GM12872 (cell line): ENCODE results near the gene NBEAL2.

Experiments
- TF ChIP-seq, protein P1 (sequence below): IDR thresholded peaks from 3 replicates; pipeline ENCODE4 v1.5.1; 2011; ENCODE audit warnings: low read depth, mild to moderate bottlenecking, low read length, moderate library complexity; ENCODE audit not compliant: insufficient read depth

Gene NBEAL2

DNA sequence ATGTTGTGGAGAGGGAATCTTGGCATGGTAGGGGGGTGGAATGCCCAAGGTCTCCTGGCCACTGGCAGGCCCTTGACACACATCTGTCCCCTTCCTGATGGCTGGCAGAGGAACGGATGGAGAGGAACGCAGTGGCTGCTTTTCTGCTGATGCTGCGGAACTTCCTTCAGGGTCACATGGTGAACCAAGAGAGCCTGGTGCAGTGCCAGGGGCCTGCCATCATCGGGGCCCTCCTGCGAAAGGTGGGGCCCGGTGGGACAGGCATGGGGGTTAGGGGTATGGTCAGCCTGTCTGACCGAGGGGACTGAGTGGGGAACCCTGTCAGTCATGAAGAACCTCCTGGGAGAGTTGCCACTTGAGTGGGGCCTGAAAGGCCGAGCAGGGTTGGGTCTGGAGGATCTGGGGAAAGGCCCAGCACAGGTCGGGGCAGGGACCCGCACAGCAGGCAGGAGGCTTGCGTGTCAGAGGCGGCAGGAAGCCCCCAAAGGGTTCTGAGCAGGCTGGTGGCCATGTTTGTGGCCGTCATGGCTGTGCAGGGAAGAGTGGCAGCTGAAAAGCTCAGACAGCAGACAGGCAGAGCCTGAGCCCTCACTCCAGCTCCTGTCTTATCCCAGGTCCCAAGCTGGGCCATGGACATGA lies 18.1 kb downstream of the NBEAL2 start:
- TF ChIP-seq, protein P1, sequence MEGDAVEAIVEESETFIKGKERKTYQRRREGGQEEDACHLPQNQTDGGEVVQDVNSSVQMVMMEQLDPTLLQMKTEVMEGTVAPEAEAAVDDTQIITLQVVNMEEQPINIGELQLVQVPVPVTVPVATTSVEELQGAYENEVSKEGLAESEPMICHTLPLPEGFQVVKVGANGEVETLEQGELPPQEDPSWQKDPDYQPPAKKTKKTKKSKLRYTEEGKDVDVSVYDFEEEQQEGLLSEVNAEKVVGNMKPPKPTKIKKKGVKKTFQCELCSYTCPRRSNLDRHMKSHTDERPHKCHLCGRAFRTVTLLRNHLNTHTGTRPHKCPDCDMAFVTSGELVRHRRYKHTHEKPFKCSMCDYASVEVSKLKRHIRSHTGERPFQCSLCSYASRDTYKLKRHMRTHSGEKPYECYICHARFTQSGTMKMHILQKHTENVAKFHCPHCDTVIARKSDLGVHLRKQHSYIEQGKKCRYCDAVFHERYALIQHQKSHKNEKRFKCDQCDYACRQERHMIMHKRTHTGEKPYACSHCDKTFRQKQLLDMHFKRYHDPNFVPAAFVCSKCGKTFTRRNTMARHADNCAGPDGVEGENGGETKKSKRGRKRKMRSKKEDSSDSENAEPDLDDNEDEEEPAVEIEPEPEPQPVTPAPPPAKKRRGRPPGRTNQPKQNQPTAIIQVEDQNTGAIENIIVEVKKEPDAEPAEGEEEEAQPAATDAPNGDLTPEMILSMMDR = no peak

DNA sequence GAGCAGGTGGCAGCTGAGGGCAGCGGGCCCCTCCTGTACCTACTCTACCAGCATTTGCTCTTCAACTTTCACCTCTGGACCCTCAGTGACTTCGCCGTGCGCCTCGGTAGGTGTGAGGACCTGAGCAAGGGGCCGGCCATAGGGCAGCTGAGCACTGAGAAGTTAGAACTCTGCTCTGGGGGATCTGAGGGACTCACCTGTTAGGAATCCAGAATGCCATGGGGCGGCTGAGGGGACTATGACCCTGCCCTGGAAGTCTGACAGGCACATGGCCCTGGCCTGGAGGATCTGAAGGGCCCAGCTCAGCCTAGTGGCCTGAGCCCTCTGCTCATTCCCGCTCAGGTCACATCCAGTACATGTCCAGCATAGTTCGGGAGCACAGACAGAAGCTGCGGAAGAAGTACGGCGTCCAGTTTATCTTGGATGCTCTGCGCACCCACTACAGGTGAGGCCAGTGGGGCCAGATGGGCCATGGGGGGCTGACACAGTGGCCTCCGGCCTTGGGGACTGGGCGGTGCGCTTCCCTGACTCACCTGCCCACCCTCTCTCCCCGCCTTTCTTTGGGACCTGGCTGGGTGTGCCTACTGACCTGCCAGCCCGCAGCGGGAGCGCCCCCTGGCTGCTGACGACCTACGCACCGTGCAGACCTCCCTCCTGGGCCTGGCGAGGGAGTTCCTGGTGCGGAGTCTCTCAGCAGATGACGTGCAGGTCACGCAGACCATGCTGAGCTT lies 18.8 kb downstream of the NBEAL2 start:
- TF ChIP-seq, protein P1 = peak; percentile 89

DNA sequence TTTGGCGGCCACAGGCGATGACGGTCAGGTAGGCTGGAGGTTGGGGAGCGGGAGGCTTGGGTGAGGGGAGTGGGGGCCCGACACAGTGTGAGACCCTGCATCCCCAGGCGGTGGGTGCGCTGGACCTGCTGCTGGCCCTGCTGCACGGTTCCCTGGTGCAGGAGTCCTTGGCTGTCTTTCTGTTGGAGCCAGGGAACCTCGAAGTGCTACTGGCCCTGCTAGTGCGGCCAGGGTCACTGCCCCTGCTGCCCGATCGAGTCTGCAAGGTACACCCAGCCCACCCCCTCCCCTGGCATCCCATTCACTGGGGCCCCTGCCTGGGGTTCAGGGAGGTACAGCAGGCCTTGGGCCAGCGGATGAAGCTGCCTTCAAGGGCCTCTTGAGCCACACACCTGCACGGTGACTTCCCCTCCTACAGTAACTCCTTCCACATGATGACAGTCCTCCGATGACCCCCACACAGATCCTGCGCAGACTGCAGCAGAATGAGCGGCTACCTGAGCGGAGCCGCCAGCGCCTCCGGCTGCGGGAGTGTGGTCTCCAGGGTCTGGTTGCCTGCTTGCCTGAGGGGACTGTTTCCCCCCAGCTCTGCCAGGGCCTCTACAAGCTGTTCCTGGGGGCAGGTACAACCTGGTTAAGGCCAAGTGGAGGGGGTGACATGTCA lies 19.5 kb downstream of the NBEAL2 start:
- TF ChIP-seq, protein P1 = no peak

DNA sequence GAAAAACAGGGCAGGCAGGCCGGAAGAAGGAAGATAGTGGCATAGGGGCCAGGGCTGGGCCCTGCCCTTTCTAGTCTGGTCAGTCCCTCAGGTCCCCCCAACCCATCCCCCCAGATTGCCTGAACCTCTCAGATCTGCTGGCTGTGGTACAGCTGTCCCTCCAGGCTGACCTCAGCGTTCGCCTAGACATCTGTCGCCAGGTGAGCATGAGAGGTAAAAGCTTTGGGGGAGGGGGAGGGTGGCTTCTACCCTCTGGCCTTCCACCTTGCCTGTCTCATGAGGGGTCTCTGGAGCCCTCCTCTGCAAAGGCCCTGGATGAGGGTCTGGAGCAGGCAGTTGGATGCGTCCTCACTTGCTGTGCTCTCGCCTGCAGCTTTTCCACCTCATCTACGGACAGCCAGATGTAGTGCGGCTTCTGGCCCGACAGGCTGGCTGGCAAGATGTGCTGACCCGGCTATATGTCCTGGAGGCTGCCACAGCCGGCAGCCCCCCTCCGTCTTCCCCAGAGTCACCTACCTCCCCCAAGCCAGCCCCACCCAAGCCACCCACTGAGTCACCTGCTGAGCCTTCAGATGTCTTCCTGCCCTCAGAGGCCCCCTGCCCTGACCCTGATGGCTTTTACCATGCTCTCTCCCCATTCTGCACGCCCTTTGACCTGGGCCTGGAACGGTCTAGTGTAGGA lies 20.2 kb downstream of the NBEAL2 start:
- TF ChIP-seq, protein P1 = no peak

DNA sequence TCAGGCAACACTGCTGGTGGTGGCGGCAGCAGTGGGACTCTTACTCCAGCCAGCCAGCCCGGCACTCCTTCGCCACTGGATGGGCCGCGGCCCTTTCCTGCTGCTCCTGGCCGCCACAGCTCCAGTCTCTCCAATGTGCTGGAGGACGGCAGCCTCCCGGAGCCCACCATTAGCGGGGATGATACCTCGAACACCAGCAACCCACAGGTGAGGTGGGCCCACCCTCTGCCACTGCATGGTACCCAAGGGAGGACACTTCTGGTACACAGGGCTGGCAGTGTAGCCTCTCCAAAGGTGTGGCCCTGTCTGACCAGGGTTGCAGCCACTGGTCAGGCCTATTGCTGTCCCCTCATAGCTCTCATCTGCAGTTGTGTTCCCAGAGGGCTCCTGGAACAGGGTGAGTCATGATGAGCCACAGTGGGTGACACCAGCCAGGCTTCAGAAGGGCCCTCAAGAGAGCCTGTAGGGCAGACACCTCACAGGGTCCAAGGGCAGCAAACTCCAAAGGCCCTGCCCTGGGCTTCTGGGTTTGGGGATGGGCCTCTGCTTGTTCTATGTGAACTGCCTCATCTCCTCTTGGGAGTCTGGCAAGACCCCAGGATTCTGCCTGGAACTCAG lies 20.8 kb downstream of the NBEAL2 start:
- TF ChIP-seq, protein P1 = no peak

DNA sequence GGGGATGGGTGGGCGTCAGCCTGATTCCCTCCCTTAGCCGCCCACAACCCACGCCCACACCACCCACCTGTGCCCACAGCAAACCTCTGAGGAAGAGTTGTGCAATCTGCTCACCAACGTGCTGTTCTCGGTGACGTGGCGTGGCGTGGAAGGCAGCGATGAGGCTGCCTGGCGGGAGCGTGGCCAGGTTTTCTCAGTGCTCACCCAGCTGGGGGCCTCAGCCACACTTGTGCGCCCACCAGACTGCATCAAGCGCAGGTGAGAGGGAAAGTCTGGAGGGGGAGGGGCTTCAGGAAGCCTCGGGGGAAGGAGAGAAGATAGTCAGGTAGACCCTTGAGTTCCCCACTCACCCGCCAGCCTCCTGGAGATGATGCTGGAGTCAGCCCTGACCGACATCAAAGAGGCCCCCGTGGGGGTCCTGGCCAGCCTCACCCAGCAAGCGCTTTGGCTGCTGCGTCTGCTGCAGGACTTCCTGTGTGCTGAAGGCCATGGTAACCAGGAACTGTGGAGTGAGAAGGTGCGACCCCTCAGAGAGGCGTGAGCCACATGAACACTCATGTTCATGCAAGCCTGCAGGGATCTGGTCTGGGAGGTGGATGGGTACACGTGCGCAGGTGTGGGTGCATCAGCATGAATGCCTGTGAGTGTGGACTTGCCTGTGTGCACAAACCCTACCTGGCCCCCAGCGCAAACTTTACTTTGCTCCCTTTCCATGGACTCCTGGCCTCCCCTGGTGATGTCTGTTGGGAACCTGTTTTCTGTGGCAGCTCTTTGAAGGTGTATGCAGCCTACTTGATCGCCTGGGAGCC lies 21.7 kb downstream of the NBEAL2 start:
- TF ChIP-seq, protein P1 = no peak
